CD4-positive, alpha-beta memory T cell (primary cell): ENCODE measurements around the gene HMG20B. TPM values are rescaled to one million over a fixed set of nuclear protein-coding genes. Genes with fewer than 3 reads are reported as not detected.
A peak's percentile ranks its signal among the peaks of the same experiment; 100 is the strongest.

Experiments
- CTCF ChIA-PET: fragments of 350-600 bp; sonication (Branson Sonifier 250); formaldehyde crosslinking; loops from one replicate; lab custom pipeline; 2021; ENCODE audit warnings: inconsistent platforms; ENCODE audit not compliant: partially characterized antibody; lab: Charles Lee
- POLR2A ChIA-PET: fragments of 350-600 bp; sonication (Branson Sonifier 250); formaldehyde crosslinking; loops from one replicate; lab custom pipeline; 2021; ENCODE audit not compliant: partially characterized antibody; lab: Charles Lee
- DNase-seq, 5 donors: peaks; one replicate each; pipeline versions ENCODE4 v3.0.0 to v3.0.0-alpha.2; 2020 to 2022; ENCODE audit warnings: mixed read lengths in 1 of 5
- H3K27ac ChIP-seq: one replicate; pipeline ENCODE4 v1.7.0; 2013; ENCODE audit warnings: low read depth, low read length
- H3K27me3 ChIP-seq: 2 replicates; pipeline ENCODE4 v1.7.0; 2013; ENCODE audit warnings: mild to moderate bottlenecking, low read length, moderate library complexity; ENCODE audit not compliant: insufficient read depth
- H3K36me3 ChIP-seq: 2 replicates; pipeline ENCODE4 v1.7.0; 2013; ENCODE audit warnings: mild to moderate bottlenecking, low read length, moderate library complexity; ENCODE audit not compliant: insufficient read depth
- H3K4me1 ChIP-seq: 2 replicates; pipeline ENCODE4 v1.7.0; 2013; ENCODE audit warnings: mild to moderate bottlenecking, low read length, moderate library complexity; ENCODE audit not compliant: insufficient read depth
- H3K4me3 ChIP-seq, 2 donors: one replicate each; pipeline ENCODE4 v1.7.0; 2013; ENCODE audit warnings: low read length in 2 of 2, mild to moderate bottlenecking in 1 of 2
- H3K9me3 ChIP-seq, 2 donors: one replicate each; pipeline ENCODE4 v1.7.0; 2013; ENCODE audit warnings: low read length in 2 of 2, control low read depth in 1 of 2; ENCODE audit not compliant: control insufficient read depth in 1 of 2
- H3K27ac Mint-ChIP-seq, 7 donors: one replicate each; pipeline ENCODE4 v1.8.0; 2020 to 2021; ENCODE audit warnings: mixed read lengths in 7 of 7, mild to moderate bottlenecking in 6 of 7, inconsistent platforms in 3 of 7, moderate library complexity in 3 of 7
- H3K27me3 Mint-ChIP-seq, 2 donors: one replicate each; pipeline ENCODE4 v1.8.0; 2020 to 2021; ENCODE audit warnings: mixed read lengths in 2 of 2
- H3K36me3 Mint-ChIP-seq, 2 donors: one replicate each; pipeline ENCODE4 v1.8.0; 2020 to 2021; ENCODE audit warnings: mixed read lengths in 2 of 2, inconsistent platforms in 1 of 2, mild to moderate bottlenecking in 1 of 2
- H3K4me1 Mint-ChIP-seq, 4 donors: one replicate each; pipeline ENCODE4 v1.8.0; 2020 to 2021; ENCODE audit warnings: mixed read lengths in 4 of 4, mild to moderate bottlenecking in 1 of 4
- H3K4me3 Mint-ChIP-seq, 8 donors: one replicate each; pipeline ENCODE4 v1.8.0; 2020 to 2021; ENCODE audit warnings: mixed read lengths in 8 of 8, mild to moderate bottlenecking in 7 of 8, moderate library complexity in 6 of 8, inconsistent platforms in 3 of 8
- H3K9me3 Mint-ChIP-seq, 8 donors: one replicate each; pipeline ENCODE4 v1.8.0; 2020 to 2021; ENCODE audit warnings: mixed read lengths in 8 of 8, mild to moderate bottlenecking in 5 of 8, inconsistent platforms in 3 of 8, moderate library complexity in 1 of 8
- intact Hi-C: fragments of 100-400 bp; cut with micrococcal nuclease; formaldehyde crosslinking; loops from one replicate; pipeline ENCODE4 v1.15.1; 2023
- polyA plus RNA-seq, 2 donors: library from polyadenylated mRNA; unstranded; fragments of 300-500 nt; fragmentation: Illumina TruSeq; gene quantifications; one replicate each; pipeline ENCODE4 v1.2.3, GENCODE V29; 2021
- total RNA-seq, 2 experiments: library from RNA; stranded (reverse); gene quantifications; one replicate each; pipeline ENCODE4 v1.2.3, GENCODE V29; 2021

HMG20B gene
- total and polyA plus RNA-seq, 4 experiments from 2014 or later = 42.4 to 51.6 (median 45.6) TPM

GRCh38 chr19:3607303-3608078 is 34.7 kb downstream of the HMG20B start:
- Histone ChIP-seq H3K4me3 (no peak overlapping the region), H3K27me3 (no peaks in the 10 kb centered on the region), H3K36me3 (no peaks in the 10 kb centered on the region), H3K4me1 (peaks cover 26% of the 10 kb centered on the region), H3K27ac (no peak overlapping the region), H3K9me3 (no peaks in the 10 kb centered on the region)
- Mint-ChIP-seq H3K27ac (peak overlapping the region in 3 of 7 donors; percentile 40 to 70 (median 54)), H3K36me3 (peaks cover 4 to 10% of the 10 kb centered on the region in 2 donors), H3K4me1 (peaks cover 0 to 15% (median 4%) of the 10 kb centered on the region in 4 donors), H3K27me3 (peaks cover 0 to 3% of the 10 kb centered on the region in 2 donors), H3K4me3 (peak overlapping the region in 7 of 8 donors; percentile 26 to 71 (median 47)), H3K9me3 (no peaks in the 10 kb centered on the region)
- DNase-seq = no peak
- CTCF ChIA-PET = interaction anchor here (1.2 to 1.5 kb wide), 2 partner anchors 13 to 21 kb away, joined by 3 to 4 read pairs; no protein-coding TSS in a partner anchor
- intact Hi-C loops = no loop called here
- POLR2A ChIA-PET = no interaction called here

DNA sequence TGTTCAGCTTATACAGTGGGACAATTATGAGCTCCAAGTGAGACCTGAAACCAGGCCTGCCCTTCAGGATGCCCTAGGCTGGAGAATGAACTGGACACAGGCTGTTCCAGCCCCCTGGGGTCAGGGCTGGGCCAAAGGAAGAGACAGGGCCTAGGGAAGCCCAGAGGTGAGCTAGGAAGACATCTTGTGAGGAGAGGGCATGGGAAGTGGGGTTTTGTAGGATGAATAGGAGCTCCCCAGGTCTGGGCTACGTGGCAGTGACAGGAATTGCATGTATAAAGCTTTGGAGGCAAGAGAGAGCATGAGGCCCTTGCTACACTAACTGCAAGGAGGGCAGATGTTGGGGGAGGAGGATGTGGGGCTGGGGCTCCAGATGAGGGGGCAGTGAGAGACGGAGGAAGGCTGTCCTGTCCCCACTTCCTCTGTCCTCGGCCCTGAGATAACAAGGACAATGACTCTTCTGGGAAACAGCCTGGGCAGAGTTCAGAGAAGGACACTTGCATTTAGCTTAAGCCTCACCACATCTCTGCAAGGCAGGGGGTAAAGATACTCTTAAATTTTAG is 35.4 kb downstream of the HMG20B start:
- Mint-ChIP-seq H3K36me3 (peaks cover 4 to 10% of the 10 kb centered on the region in 2 donors), H3K27ac (peak overlapping the region in 2 of 7 donors; percentile 40 to 54), H3K4me3 (peak overlapping the region in 4 of 8 donors; percentile 26 to 71 (median 54)), H3K27me3 (peaks cover 0 to 3% of the 10 kb centered on the region in 2 donors), H3K4me1 (peaks cover 0 to 15% (median 4%) of the 10 kb centered on the region in 4 donors), H3K9me3 (no peaks in the 10 kb centered on the region)
- no peak for DNase-seq
- Histone ChIP-seq H3K4me3 (no peak overlapping the region), H3K9me3 (no peaks in the 10 kb centered on the region), H3K27ac (no peak overlapping the region), H3K36me3 (no peaks in the 10 kb centered on the region), H3K4me1 (peaks cover 26% of the 10 kb centered on the region), H3K27me3 (no peaks in the 10 kb centered on the region)
- intact Hi-C loops = no loop called here
- CTCF ChIA-PET = interaction anchor here (1.2 to 1.5 kb wide), 3 partner anchors 11 to 22 kb away, joined by 3 to 4 read pairs (median 3); no protein-coding TSS in a partner anchor
- POLR2A ChIA-PET = no interaction called here

- no peaks in the 10 kb centered on the region for H3K9me3 Mint-ChIP-seq
- DNase-seq = no peak
- no peak overlapping the region for H3K27ac Mint-ChIP-seq
- Histone ChIP-seq H3K9me3 (no peaks in the 10 kb centered on the region), H3K27me3 (no peaks in the 10 kb centered on the region), H3K4me3 (no peak overlapping the region), H3K36me3 (no peaks in the 10 kb centered on the region), H3K4me1 (peaks cover 26% of the 10 kb centered on the region), H3K27ac (no peak overlapping the region)
- H3K4me1 Mint-ChIP-seq = peaks cover 0 to 15% (median 4%) of the 10 kb centered on the region in 4 donors
- ChIA-PET POLR2A (interaction anchor here (0.9 to 1.0 kb wide), 2 partner anchors 52 to 63 kb away, joined by 3 to 4 read pairs; no protein-coding TSS in a partner anchor), CTCF (interaction anchor here (1.2 to 1.5 kb wide), 3 partner anchors 10 to 23 kb away, joined by 3 to 4 read pairs (median 3); no protein-coding TSS in a partner anchor)
- peaks cover 8 to 10% of the 10 kb centered on the region in 2 donors for H3K36me3 Mint-ChIP-seq
- intact Hi-C loops = no loop called here
- no peak overlapping the region for H3K4me3 Mint-ChIP-seq
- H3K27me3 Mint-ChIP-seq = peaks cover 0 to 3% of the 10 kb centered on the region in 2 donors
These were observed 36.1 kb downstream of the HMG20B start for GRCh38 chr19:3608750-3609322.

- no peaks in the 10 kb centered on the region for H3K9me3 ChIP-seq
- DNase-seq = no peak
- H3K27ac ChIP-seq = no peak overlapping the region
- Mint-ChIP-seq H3K27me3 (peaks cover 0 to 3% of the 10 kb centered on the region in 2 donors), H3K4me1 (peaks cover 0 to 15% (median 4%) of the 10 kb centered on the region in 4 donors), H3K9me3 (no peaks in the 10 kb centered on the region), H3K4me3 (no peak overlapping the region), H3K27ac (no peak overlapping the region), H3K36me3 (peaks cover 8 to 10% of the 10 kb centered on the region in 2 donors)
- H3K27me3 ChIP-seq = no peaks in the 10 kb centered on the region
- no peaks in the 10 kb centered on the region for H3K36me3 ChIP-seq
- H3K4me1 ChIP-seq = peaks cover 17% of the 10 kb centered on the region
- intact Hi-C loops = no loop called here
- no peak overlapping the region for H3K4me3 ChIP-seq
- POLR2A ChIA-PET = interaction anchor here (0.9 to 1.0 kb wide), 2 partner anchors 54 to 64 kb away, joined by 3 to 4 read pairs; no protein-coding TSS in a partner anchor
- CTCF ChIA-PET = interaction anchor here (1.4 kb wide), 1 partner anchor 9 kb away, joined by 3 read pairs; no protein-coding TSS in a partner anchor
These were observed 37.3 kb downstream of the HMG20B start for GRCh38 chr19:3609779-3610719.

- Mint-ChIP-seq H3K27me3 (peaks cover 0 to 3% of the 10 kb centered on the region in 2 donors), H3K36me3 (peaks cover 10 to 11% of the 10 kb centered on the region in 2 donors), H3K4me3 (no peak overlapping the region), H3K9me3 (no peaks in the 10 kb centered on the region), H3K4me1 (peaks cover 0 to 15% (median 4%) of the 10 kb centered on the region in 4 donors), H3K27ac (peak overlapping the region in 1 of 7 donors; percentile 68)
- POLR2A ChIA-PET = no interaction called here
- H3K27ac ChIP-seq = no peak overlapping the region
- no peaks in the 10 kb centered on the region for H3K9me3 ChIP-seq
- no peak for DNase-seq
- CTCF ChIA-PET = no interaction called here
- no peaks in the 10 kb centered on the region for H3K36me3 ChIP-seq
- H3K27me3 ChIP-seq = no peaks in the 10 kb centered on the region
- H3K4me3 ChIP-seq = no peak overlapping the region
- intact Hi-C loops = no loop called here
- peaks cover 7% of the 10 kb centered on the region for H3K4me1 ChIP-seq
These were observed 38.3 kb downstream of the HMG20B start for GRCh38 chr19:3610745-3611717.

DNA sequence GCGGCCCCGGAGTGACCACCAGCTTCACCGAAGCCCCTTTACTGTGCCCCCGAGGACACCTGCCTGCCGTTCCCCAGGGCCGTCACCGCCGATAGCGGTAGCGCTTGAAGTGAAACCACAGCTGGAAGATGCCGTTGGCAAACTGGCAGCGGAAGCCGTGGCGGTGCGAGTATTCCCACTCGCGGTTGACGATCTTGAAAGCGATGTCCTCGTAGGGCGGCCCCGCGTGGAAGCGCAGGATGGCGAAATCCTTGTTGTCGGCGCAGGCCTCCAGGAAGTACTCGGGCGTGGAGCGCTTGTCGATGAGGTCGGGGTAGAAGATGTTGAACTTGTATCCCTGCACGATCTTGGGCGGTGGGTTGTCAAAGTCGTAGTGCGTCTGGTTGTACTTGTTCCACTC is 39.1 kb downstream of the HMG20B start:
- Histone ChIP-seq H3K4me3 (no peak overlapping the region), H3K27me3 (no peaks in the 10 kb centered on the region), H3K9me3 (no peaks in the 10 kb centered on the region), H3K4me1 (no peaks in the 10 kb centered on the region), H3K36me3 (no peaks in the 10 kb centered on the region), H3K27ac (no peak overlapping the region)
- ChIA-PET CTCF (no interaction called here), POLR2A (no interaction called here)
- no peaks in the 10 kb centered on the region for H3K9me3 Mint-ChIP-seq
- H3K36me3 Mint-ChIP-seq = peaks cover 10 to 11% of the 10 kb centered on the region in 2 donors
- H3K27me3 Mint-ChIP-seq = peaks cover 0 to 3% of the 10 kb centered on the region in 2 donors
- peaks cover 0 to 15% (median 4%) of the 10 kb centered on the region in 4 donors for H3K4me1 Mint-ChIP-seq
- intact Hi-C loops = no loop called here
- H3K4me3 Mint-ChIP-seq = peak overlapping the region in 1 of 8 donors; percentile 15
- no peak overlapping the region for H3K27ac Mint-ChIP-seq
- DNase-seq = no peak
